ENCODE results near the gene SPTSSA. TPM values are rescaled to one million over a fixed set of nuclear protein-coding genes. Genes with fewer than 3 reads are reported as not detected.

Gene SPTSSA
- total RNA-seq, 1 experiment from 2014 or later, result 14.0 TPM

- ChIA-PET POLR2A (ENCODE audit: unreplicated experiment) (interaction anchor here (0.5 to 0.7 kb wide), 6 partner anchors 34 to 171 kb away, joined by 3 to 4 read pairs (median 4); partner anchors contain the start of gene SPTSSA), CTCF (interaction anchor here (1.9 to 3.1 kb wide), 2 partner anchors 131 to 164 kb away, joined by 17 to 27 read pairs; no protein-coding TSS in a partner anchor)
- no peaks in the 10 kb centered on the region for H3K9me2 ChIP-seq (replicated peaks; ENCODE audit: low read length)
- H3K4me3 ChIP-seq (ENCODE audit: low read length), result no peak overlapping the region
- H4K20me1 ChIP-seq (ENCODE audit: low read length), result no peaks in the 10 kb centered on the region
- peak overlapping the region; percentile 53 for H3K9ac ChIP-seq (ENCODE audit: low read length)
- no TSS peak for BruUV-seq (replicated peaks)
- peaks cover 26% of the 10 kb centered on the region for H3K4me1 ChIP-seq (ENCODE audit: insufficient read depth, low read length)
- ATAC-seq (no peak), DNase-seq (no peak)
- peak overlapping the region; percentile 55 for H3K4me2 ChIP-seq (ENCODE audit: low read length)
- H3K27ac ChIP-seq (ENCODE audit: low read length), result peak overlapping the region; percentile 94
- H3K36me3 ChIP-seq (ENCODE audit: low read depth, low read length), result no peaks in the 10 kb centered on the region
- no peak for TF ChIP-seq EZH2 (IDR thresholded peaks at IDR 0.05; ENCODE audit: low read length, unreplicated experiment)
- TF ChIP-seq CTCF (conservative IDR thresholded peaks at IDR 0.05; ENCODE audit: low read depth, low read length), result no peak
- no peak for TF ChIP-seq EZH2phosphoT487 (IDR thresholded peaks at IDR 0.05; ENCODE audit: borderline replicate concordance, low read length)
- no peaks in the 10 kb centered on the region for H3K9me3 ChIP-seq (ENCODE audit: low read length)
- H3F3A ChIP-seq (ENCODE audit: low read length, unreplicated experiment), result no peaks in the 10 kb centered on the region
- no peaks in the 10 kb centered on the region for H3K27me3 ChIP-seq (ENCODE audit: low read length)
- H2AFZ ChIP-seq (ENCODE audit: low read length), result peak overlapping the region; percentile 63
- H3K79me2 ChIP-seq (ENCODE audit: low read length), result no peaks in the 10 kb centered on the region
- intact Hi-C loops (cut with micrococcal nuclease), result loop anchor here (2.0 to 10.0 kb wide), 4 partner anchors 43 to 1921 kb away; no protein-coding TSS in a partner anchor
Observed at GRCh38 chr14:34496007-34496678, 34.1 kb upstream of the SPTSSA start.

GRCh38 chr14:34489324-34489723, 27.3 kb upstream of the SPTSSA start:
- no peak overlapping the region for H3K4me3 ChIP-seq (ENCODE audit: low read length)
- H3K79me2 ChIP-seq (ENCODE audit: low read length), result no peaks in the 10 kb centered on the region
- no peak overlapping the region for H3K9ac ChIP-seq (ENCODE audit: low read length)
- ATAC-seq (peak; percentile 37), DNase-seq (peak; percentile 70)
- no peaks in the 10 kb centered on the region for H3K9me3 ChIP-seq (ENCODE audit: low read length)
- ChIA-PET POLR2A (ENCODE audit: unreplicated experiment) (no interaction called here), CTCF (no interaction called here)
- H3K36me3 ChIP-seq (ENCODE audit: low read depth, low read length), result no peaks in the 10 kb centered on the region
- H3K4me1 ChIP-seq (ENCODE audit: insufficient read depth, low read length), result peaks cover 11% of the 10 kb centered on the region
- TF ChIP-seq EZH2 (IDR thresholded peaks at IDR 0.05; ENCODE audit: low read length, unreplicated experiment) (no peak), CTCF (conservative IDR thresholded peaks at IDR 0.05; ENCODE audit: low read depth, low read length) (no peak), EZH2phosphoT487 (IDR thresholded peaks at IDR 0.05; ENCODE audit: borderline replicate concordance, low read length) (no peak)
- H4K20me1 ChIP-seq (ENCODE audit: low read length), result no peaks in the 10 kb centered on the region
- H3K9me2 ChIP-seq (replicated peaks; ENCODE audit: low read length), result no peaks in the 10 kb centered on the region
- no peaks in the 10 kb centered on the region for H3F3A ChIP-seq (ENCODE audit: low read length, unreplicated experiment)
- BruUV-seq (replicated peaks), result no TSS peak
- peak overlapping the region; percentile 35; the same call in 1 of the 2 replicates for H2AFZ ChIP-seq (ENCODE audit: low read length)
- H3K4me2 ChIP-seq (ENCODE audit: low read length), result peak overlapping the region; percentile 28
- H3K27ac ChIP-seq (ENCODE audit: low read length), result peak overlapping the region; percentile 69
- H3K27me3 ChIP-seq (ENCODE audit: low read length), result no peaks in the 10 kb centered on the region
- intact Hi-C loops (cut with micrococcal nuclease), result no loop called here

GRCh38 chr14:34488528-34488927, 26.5 kb upstream of the SPTSSA start:
- BruUV-seq (replicated peaks), result no TSS peak
- intact Hi-C loops (cut with micrococcal nuclease), result no loop called here
- ATAC-seq, result no peak
- Histone ChIP-seq H3K9me2 (replicated peaks; ENCODE audit: low read length) (no peaks in the 10 kb centered on the region), H3K27ac (ENCODE audit: low read length) (peak overlapping the region; percentile 69), H3K27me3 (ENCODE audit: low read length) (no peaks in the 10 kb centered on the region), H3K4me1 (ENCODE audit: insufficient read depth, low read length) (peaks cover 11% of the 10 kb centered on the region), H3K36me3 (ENCODE audit: low read depth, low read length) (no peaks in the 10 kb centered on the region), H3K4me3 (ENCODE audit: low read length) (no peak overlapping the region), H3K9me3 (ENCODE audit: low read length) (no peaks in the 10 kb centered on the region), H4K20me1 (ENCODE audit: low read length) (no peaks in the 10 kb centered on the region), H3K79me2 (ENCODE audit: low read length) (no peaks in the 10 kb centered on the region), H3K4me2 (ENCODE audit: low read length) (peak overlapping the region; percentile 28), H2AFZ (ENCODE audit: low read length) (peak overlapping the region; percentile 35; the same call in 1 of the 2 replicates), H3F3A (ENCODE audit: low read length, unreplicated experiment) (no peaks in the 10 kb centered on the region), H3K9ac (ENCODE audit: low read length) (no peak overlapping the region)
- ChIA-PET POLR2A (ENCODE audit: unreplicated experiment) (no interaction called here), CTCF (no interaction called here)
- DNase-seq, result no peak
- TF ChIP-seq CTCF (conservative IDR thresholded peaks at IDR 0.05; ENCODE audit: low read depth, low read length), result no peak
- no peak for TF ChIP-seq EZH2 (IDR thresholded peaks at IDR 0.05; ENCODE audit: low read length, unreplicated experiment)
- no peak for TF ChIP-seq EZH2phosphoT487 (IDR thresholded peaks at IDR 0.05; ENCODE audit: borderline replicate concordance, low read length)
